ENCODE results near the gene MN1. TPM values are rescaled to one million over a fixed set of nuclear protein-coding genes. Genes with fewer than 3 reads are reported as not detected.

The MN1 gene
- under 1 TPM; 0.27 to 0.28 TPM for total RNA-seq
- polyA plus RNA-seq (2013, experiment 1 of 2) = 0.06 TPM
- 0.44 TPM for polyA plus RNA-seq (2013, experiment 2 of 2)
- total RNA-seq = 0 to 4.6 (median 0.25) reads per million in 172 experiments

DNA sequence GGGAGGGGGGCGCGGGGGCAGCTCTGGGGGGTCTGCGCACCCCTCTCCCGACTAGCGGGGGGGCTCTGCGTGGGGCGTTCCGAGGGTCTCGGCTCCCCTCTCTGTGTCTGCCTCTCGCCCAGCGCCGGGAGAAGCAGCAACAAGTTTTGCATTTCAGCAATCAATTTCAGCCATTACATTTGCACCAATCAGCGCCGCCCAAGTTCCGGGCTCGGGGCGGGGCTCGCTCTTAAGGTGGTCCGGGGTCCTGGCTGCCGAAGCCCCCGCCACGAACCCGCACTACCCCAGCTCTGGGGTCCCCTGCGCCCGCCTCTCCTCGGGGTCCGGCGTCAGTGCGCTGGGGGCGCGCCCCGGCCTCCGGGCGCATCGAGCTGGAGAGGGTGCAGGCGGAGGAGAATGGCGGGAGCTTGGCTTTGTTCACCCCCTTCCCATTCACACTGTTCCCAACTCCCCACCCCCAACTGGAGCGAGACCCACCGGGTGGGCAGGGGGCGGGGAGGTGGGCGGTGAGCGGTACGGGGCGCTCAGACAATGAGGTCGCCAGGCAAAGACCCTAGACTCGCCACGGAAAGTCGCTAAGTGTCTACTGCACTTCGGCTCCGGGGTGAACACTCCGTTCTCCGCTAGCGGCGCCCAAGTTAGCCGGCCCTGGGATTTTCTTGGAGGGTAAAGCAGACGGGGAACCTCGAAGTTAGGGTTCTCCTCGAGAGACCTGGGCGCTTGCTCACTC, at the start of gene MN1:
Gene MN1, minus strand, starts transcription at position 141 of the 730 bp plus-strand sequence. CDS start 1,213 bp downstream, outside the sequence.
- Mint-ChIP-seq H3K27ac (peak within 1 kb of the TSS; percentile 39), H3K4me3 (peak within 1 kb of the TSS; percentile 88), H3K36me3 (ENCODE audit: low read depth) (no peaks in the 10 kb centered on the region), H3K4me1 (ENCODE audit: low read depth) (peaks cover 19% of the 10 kb centered on the region), H3K9me3 (no peaks in the 10 kb centered on the region), H3K27me3 (peaks cover 20% of the 10 kb centered on the region)
- ChIA-PET POLR2A (no interaction called here), CTCF (no interaction called here)
- Histone ChIP-seq H3K27ac (ENCODE audit: low read depth in 1 of 2, low read length in 2 of 2) (no peak within 1 kb of the TSS), H3K27me3 (ENCODE audit: control insufficient read depth in 1 of 2, insufficient read depth in 2 of 2, low read length in 2 of 2) (peaks cover 4 to 7% of the 10 kb centered on the region in 2 experiments), H3K9me3 (ENCODE audit: control insufficient read depth in 1 of 2, insufficient read depth in 1 of 2, low read length in 2 of 2) (peaks cover 0 to 11% of the 10 kb centered on the region in 2 experiments), H3K36me3 (ENCODE audit: insufficient read depth, low read length) (no peaks in the 10 kb centered on the region), H3K4me3 (ENCODE audit: low read length) (peak within 1 kb of the TSS; percentile 65), H3K4me1 (ENCODE audit: insufficient read depth, low read length) (peaks cover 24% of the 10 kb centered on the region)
- ATAC-seq (ENCODE audit: poor library complexity) (peak; percentile 66), DNase-seq (peak; percentile 19 to 69 (median 50))
- TF ChIP-seq, protein P1, sequence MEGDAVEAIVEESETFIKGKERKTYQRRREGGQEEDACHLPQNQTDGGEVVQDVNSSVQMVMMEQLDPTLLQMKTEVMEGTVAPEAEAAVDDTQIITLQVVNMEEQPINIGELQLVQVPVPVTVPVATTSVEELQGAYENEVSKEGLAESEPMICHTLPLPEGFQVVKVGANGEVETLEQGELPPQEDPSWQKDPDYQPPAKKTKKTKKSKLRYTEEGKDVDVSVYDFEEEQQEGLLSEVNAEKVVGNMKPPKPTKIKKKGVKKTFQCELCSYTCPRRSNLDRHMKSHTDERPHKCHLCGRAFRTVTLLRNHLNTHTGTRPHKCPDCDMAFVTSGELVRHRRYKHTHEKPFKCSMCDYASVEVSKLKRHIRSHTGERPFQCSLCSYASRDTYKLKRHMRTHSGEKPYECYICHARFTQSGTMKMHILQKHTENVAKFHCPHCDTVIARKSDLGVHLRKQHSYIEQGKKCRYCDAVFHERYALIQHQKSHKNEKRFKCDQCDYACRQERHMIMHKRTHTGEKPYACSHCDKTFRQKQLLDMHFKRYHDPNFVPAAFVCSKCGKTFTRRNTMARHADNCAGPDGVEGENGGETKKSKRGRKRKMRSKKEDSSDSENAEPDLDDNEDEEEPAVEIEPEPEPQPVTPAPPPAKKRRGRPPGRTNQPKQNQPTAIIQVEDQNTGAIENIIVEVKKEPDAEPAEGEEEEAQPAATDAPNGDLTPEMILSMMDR (IDR thresholded peaks at IDR 0.05) = no peak
- intact Hi-C loops (cut with DNase I, micrococcal nuclease) = loop anchor here in 1 of 2 experiments (10.0 kb wide), 1 partner anchor 1047 kb away; no protein-coding TSS in a partner anchor

DNA sequence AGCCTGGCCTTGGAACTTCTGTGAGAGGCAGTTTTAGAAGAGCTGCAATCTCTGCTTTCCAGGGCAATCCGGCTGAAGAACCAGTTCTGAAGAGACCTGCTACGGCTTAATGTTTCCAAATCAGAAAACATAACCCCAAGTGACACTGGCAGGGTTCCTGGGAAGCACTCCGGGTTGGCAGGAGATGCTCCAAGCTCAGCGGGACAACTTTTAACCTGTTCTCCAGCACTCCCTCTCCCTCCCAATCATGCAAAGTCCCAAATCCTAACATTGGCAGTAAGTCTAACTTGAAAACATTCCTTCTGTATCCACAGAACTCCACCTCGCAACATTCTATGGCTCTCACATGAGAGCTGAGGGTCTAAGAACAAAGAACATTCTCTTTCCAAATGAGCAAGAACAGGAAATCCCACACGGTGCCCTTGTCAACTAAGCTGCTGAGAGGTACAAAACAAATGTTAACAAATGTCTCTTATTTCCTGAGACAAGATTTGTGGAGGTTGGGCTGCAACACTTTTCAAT, 48.5 kb upstream of the MN1 start:
- no peaks in the 10 kb centered on the region for H3K9me3 Mint-ChIP-seq
- Histone ChIP-seq H3K4me3 (ENCODE audit: low read length) (no peak overlapping the region), H3K9me3 (ENCODE audit: control insufficient read depth in 1 of 2, insufficient read depth in 1 of 2, low read length in 2 of 2) (no peaks in the 10 kb centered on the region), H3K4me1 (ENCODE audit: insufficient read depth, low read length) (no peaks in the 10 kb centered on the region), H3K36me3 (ENCODE audit: insufficient read depth, low read length) (peaks cover 66% of the 10 kb centered on the region), H3K27ac (ENCODE audit: low read depth in 1 of 2, low read length in 2 of 2) (no peak overlapping the region), H3K27me3 (ENCODE audit: control insufficient read depth in 1 of 2, insufficient read depth in 2 of 2, low read length in 2 of 2) (no peaks in the 10 kb centered on the region)
- peaks cover 88% of the 10 kb centered on the region for H3K36me3 Mint-ChIP-seq (ENCODE audit: low read depth)
- DNase-seq = no peak
- no peaks in the 10 kb centered on the region for H3K27me3 Mint-ChIP-seq
- ChIA-PET POLR2A (no interaction called here), CTCF (no interaction called here)
- TF ChIP-seq, protein P1 (IDR thresholded peaks at IDR 0.05) = no peak
- no peak overlapping the region for H3K4me3 Mint-ChIP-seq
- intact Hi-C loops (cut with DNase I, micrococcal nuclease) = no loop called here
- H3K4me1 Mint-ChIP-seq (ENCODE audit: low read depth) = no peaks in the 10 kb centered on the region
- no peak overlapping the region for H3K27ac Mint-ChIP-seq
- ATAC-seq (ENCODE audit: poor library complexity) = no peak

DNA sequence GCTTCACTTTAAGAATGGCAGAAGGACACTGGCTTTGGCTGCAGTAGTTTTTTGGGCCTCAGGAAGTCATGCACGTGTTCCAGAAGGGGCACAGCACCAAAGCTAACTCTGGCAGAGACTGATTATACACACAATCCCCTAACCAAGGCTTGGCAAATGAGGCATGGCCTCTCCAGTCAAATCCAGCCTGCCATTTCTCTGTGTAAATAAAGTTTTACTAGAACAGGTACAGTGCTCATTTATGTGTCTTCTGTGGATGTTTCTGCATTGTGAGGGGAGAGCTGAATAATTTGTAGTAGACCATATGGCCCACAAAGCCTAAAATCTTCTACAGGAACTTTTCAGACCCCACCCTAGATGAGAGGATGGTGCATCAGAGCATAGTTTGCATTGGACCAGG, 46.4 kb upstream of the MN1 start:
- Mint-ChIP-seq H3K4me3 (no peak overlapping the region), H3K9me3 (no peaks in the 10 kb centered on the region), H3K27me3 (no peaks in the 10 kb centered on the region), H3K27ac (no peak overlapping the region), H3K36me3 (ENCODE audit: low read depth) (peaks cover 72% of the 10 kb centered on the region), H3K4me1 (ENCODE audit: low read depth) (no peaks in the 10 kb centered on the region)
- H3K4me1 ChIP-seq (ENCODE audit: insufficient read depth, low read length) = no peaks in the 10 kb centered on the region
- intact Hi-C loops (cut with DNase I, micrococcal nuclease) = no loop called here
- no peak for DNase-seq
- no peak overlapping the region for H3K27ac ChIP-seq (ENCODE audit: low read depth in 1 of 2, low read length in 2 of 2)
- H3K36me3 ChIP-seq (ENCODE audit: insufficient read depth, low read length) = peaks cover 48% of the 10 kb centered on the region
- no peaks in the 10 kb centered on the region for H3K27me3 ChIP-seq (ENCODE audit: control insufficient read depth in 1 of 2, insufficient read depth in 2 of 2, low read length in 2 of 2)
- no peaks in the 10 kb centered on the region for H3K9me3 ChIP-seq (ENCODE audit: control insufficient read depth in 1 of 2, insufficient read depth in 1 of 2, low read length in 2 of 2)
- ChIA-PET POLR2A (no interaction called here), CTCF (no interaction called here)
- no peak overlapping the region for H3K4me3 ChIP-seq (ENCODE audit: low read length)
- TF ChIP-seq, protein P1 (IDR thresholded peaks at IDR 0.05) = no peak
- ATAC-seq (ENCODE audit: poor library complexity) = no peak
